Limb (tissue), 2 donors: ENCODE results near the gene THADA.
A peak's percentile ranks its signal among the peaks of the same experiment; 100 is the strongest.

Source experiments
- DNase-seq, 2 donors: peaks; one replicate each; pipeline ENCODE4 v3.0.0-alpha.2; 2016; ENCODE audit errors: extremely low spot score in 2 of 2

The THADA gene

DNA sequence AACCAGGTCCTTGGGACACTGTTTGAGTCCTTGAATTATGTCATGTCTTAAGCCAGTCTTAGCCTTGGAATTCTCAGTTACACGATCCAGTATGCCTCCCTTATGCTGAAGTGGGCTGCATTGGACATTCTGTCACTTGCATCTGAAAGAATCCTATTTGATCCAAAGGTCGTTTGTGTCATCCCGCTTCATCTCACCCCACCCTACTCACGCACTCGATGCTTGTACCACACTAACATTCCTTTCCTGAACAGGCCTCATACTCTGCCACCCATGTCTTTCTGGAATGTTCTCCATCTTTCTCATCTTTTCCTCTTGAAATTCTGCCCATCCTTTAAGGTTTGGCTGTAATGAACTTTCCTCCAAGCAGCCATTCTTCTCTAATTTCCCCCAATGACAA lies 341.5 kb downstream of the THADA start:
- no peak for DNase-seq

DNA sequence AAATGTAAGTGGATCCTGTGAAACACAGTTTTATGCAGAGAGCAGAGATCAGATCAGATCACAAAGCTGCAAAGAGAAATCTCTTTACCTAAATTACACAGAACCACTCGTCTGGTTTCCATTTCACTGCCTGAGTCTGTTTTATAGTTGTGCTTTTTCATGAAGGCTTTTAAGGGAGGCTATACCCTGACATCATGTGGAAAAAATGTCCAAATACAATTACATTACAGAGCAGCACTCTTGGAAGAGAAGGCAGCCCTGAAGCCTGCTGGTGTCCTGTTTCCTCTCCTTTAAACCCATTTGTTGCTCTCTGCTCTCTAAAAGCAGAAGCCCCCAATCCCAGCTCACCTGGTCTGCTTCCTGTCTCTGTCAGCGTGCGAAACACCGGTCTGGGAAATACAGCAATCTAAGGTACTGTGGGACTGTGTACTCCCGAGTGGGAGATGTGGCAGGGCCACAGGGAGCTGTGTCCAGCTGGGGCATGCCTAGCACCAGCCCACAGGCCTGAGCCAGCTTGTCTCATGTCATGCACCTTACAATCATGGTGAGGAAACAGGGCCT lies 344.6 kb downstream of the THADA start:
- DNase-seq, result peak; percentile 63 to 92

DNA sequence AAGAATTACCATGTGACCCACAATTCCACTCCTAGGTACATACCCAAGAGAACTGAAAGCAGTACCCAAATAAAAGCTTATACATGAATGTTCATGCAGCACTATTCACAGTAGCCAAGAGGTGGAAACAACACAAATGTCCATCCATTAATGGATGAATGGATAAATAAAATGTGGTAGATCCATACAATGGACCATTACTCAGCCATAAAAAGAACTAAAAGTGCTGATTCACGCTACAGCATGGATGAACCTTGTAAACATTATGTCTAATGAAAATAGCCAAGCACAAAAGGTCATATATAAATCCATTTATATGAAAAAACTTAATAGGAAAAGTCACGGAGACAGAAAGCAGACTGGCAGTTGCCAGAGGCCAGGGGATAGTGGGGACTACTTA lies 345.8 kb downstream of the THADA start:
- no peak for DNase-seq

DNA sequence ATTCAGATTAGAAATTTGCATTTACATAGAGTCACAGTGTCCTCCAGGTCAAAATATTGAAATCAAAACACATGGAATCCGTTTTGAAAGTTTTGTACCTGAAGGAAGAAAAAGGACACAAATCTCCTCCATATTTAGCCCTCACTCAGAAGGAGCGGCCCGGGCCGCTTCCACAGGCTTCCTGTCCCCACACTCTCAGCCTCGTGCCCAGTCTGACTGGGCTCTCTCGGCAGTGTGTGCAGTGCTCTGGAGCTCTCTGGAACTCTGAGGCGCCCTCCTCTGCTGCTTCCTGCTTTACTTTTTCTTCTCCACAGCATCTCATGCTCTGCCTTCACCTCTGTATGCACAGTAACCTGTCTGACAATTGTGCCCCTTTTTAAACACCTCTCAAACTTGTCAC lies 347.2 kb downstream of the THADA start:
- no peak for DNase-seq

DNA sequence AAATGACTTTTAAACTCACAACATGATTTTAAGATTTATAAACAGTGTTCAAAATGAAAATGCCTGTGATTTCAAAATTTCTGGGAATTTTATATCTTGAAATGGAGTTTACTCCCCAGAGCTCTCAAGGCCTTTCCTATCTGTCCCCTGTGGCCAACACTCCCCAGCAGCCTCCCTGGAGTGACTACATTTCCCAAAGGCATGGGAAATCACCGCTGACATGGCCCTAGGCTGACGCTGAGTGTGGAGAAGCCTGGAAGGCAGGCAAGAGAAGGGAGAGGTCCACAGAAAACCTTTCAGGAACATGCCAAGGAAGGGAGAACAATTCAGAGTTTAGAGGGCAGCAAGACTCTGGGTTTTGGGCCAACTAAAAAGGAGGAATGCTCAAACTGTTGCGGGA lies 349.2 kb downstream of the THADA start:
- no peak for DNase-seq

DNA sequence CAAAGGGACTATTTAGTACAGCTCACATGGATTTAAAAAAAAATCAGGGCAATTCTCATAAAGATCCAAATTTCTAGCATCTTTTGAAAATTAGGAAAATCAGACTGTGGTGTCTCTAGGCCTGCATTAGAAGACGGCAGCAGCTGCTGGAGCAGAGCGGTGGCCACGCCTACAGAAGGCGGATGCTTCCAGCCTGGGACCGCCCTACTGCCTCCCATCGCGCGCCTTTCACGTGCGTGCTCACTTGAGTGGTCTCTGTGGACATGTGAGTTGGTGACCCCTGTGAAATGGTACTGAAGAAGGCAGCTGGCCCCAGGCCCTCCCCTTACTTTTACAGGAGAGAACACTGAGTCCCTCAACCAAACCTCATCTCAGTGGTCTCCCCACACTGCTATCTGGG lies 354.3 kb downstream of the THADA start:
- peak in 1 of 2 donors; percentile 38 for DNase-seq

DNA sequence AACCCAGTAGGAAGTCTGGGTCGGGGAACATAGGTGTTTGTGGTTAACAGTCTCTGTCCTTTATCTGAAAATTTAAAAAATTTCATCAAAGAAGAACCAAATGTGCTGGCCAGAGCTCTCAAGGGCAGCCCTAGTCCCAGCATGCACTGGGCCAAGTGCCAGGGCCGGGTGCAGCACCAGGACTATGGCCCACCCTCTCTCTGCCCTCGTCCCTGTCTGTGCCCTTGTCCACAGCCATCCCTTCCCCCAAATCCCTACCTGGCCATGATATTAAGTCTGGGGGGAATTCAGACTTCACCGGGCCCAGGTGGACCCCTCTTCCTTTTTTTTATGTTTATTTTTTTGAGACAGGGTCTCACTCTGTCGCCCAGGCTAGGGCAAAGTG lies 355.1 kb downstream of the THADA start:
- DNase-seq, result no peak

DNA sequence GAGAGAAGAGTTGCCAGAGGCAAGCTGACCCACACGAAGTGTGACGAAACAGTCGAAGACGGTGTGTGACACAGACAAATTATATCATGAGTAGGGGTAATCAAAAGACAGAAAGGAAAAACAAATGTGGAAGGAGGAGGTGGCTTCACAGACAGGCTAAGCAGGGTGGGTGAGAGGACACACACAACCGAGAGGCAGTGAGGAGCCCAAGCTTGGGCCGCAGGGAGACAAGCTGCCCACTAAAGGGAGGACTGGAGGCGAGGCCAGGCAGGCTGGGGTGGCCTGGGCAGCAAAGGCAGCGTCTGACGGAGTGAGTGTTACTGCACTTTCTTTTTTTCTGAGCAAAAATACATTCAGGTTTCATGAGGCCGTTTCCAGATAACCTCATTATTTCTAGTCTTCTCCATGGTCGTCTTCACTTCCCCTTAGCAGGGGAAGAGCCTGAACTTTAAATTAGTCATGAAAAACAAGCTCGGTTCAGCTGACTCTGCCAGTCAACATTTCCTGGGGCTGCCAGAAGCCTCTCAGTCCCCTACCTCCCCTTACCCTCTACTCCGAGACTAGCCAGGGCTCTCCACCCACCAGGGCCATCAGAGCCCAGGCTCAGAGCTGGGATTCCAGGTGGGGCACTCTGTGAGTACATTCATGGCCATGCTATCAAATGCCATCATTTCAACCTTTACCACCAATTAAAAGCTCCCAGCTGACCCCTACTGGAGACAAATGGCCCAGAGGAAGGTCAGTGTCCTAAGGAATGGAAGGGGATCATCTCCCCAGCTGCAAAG lies 355.7 kb downstream of the THADA start:
- peak in 1 of 2 donors; percentile 6 for DNase-seq

DNA sequence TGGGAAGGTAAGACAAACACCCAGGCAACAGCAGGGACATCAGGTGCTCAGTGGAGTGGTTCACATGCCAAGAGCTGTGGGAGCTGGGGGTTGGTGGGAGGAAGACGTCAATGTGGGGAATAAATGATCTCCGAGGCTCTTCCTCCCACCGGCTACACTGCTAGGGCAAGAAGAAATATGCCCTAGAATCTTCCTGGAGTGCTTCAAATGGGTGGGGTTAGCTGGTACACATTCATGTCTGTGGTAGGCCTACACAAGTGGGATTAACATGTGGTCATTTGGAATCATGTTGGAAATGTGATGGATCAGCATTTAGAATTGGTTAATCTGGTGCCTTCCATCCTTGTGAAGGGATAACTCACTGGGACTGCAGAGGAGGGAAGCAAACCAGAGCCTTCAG lies 357.0 kb downstream of the THADA start:
- no peak for DNase-seq

DNA sequence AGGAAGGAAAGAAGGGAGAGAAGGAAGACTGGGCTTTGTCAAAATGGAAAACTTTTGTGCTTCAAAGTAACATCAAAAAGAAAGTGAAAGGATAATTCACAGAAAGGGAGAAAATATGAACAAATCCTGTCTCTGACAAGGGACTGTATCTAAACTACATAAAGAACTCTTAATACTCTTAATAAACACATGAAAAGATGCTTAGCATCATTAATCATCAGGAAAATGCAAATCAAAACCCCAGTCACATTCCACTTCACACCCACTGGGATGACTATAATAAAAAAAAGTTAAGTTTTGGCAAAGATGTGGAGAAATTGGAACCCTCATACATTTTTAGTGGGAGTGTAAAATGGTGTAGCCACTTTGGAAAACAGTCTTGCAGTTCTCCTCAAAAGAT lies 357.7 kb downstream of the THADA start:
- DNase-seq, result no peak

DNA sequence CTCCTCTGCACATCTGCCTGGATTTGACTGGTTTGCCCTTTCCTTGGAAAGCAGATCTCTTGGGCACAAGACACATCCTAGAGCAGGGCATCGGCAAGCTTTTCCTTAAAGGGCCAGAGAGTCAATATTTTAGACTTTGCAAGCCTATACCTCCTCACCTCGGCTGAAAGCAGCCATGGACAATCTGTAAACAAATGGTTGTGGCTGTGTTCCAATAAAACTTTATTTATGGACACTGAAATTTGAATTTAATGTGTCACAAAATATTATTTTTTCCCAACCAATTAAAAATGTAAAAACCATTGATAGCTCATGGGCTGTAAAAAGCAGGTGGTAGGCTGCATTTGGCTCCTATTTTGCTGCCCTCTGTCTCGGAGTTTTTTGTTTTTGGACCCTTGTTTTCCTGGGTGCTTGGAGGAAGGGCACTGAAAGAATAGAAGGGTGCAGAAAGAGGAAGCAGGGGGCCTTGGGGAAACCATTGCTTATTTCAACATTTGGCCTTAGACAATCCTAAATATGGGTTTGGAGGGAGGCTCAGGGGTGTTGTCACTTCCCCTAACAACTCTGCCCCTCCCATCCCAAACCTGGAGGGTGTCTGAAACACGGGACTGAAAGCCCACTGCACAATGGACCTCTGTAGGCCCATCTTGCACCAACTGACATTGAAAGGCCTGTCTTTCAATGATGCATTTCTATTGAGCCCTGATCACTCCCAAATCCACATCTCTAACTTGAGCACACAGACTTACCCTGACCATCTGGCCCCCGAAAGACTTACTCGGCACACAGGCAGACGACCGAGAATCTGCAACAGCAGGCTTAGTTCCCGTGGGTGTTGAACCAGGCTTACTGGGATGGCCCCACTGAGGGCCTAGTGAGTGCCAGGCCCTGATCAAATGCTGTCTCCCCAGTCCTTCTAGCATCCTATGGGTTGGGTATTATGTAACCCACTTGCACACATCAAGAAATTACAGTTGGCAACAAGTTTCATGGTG lies 362.3 kb downstream of the THADA start:
- DNase-seq, result no peak

DNA sequence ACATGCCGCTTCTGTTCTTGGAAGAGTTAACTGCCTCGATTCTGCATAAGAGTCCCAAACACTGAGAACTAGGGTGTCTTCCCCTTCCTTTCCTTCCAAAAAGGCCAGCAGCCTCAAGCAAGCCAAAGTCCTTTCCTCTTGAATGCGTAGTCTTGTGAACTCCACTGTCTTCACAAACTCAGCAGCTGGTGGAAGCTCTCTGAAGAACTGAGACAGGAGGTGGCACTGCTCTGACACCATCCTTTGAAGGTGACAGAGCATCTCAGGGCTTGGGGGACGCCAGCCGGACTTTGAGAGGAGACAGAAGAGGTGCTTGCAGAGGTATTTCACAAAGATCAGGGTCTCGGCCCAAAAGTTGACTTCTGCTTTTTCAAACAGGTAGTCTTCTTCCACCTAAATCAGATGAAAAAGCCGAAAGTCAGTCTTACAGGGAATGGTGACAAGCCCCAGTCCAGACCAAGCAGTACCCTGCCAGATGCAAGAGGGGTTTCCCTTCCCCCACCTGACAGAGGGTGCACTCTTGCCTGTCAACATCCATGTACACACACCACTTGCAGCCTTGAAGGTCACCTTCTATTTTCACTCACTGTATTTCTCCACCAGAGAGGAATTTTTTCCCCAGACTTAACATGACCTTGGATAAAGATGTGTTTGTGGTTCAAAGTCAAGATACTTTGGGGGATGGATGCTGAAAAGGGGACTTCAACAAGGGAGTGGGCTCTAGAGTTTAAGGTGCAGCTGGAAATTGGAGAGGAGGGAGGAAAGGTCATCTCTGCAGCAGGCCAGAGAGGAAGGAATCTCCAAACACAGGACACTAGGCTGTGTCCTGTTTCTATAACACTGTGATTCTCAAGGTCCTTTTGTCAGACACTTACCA lies 364.6 kb downstream of the THADA start:
- no peak for DNase-seq

DNA sequence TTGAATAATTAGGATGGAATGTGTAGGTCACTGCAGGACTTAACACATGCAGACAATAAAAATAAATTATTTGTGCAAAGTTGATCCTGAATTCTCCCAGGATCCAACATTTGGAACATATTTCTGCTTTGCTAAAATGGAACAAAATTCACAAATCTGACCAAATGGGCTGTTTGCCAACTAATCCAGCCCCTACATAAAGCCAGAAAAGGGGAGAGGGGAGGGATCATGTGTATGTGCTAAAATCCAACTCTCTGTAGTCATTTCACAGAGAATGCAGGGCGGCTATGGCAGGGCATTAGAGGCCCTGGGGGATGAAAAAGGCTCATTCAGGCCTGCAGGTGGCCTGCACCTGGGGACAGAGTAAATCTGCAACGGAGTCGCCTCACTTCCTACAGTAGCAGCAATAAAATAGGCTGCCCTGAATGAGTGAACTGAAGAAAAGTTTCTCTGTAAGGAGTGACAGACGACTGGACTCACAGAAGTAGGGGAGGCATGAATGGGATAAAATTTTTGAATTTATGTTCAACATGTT lies 365.4 kb downstream of the THADA start:
- no peak for DNase-seq

DNA sequence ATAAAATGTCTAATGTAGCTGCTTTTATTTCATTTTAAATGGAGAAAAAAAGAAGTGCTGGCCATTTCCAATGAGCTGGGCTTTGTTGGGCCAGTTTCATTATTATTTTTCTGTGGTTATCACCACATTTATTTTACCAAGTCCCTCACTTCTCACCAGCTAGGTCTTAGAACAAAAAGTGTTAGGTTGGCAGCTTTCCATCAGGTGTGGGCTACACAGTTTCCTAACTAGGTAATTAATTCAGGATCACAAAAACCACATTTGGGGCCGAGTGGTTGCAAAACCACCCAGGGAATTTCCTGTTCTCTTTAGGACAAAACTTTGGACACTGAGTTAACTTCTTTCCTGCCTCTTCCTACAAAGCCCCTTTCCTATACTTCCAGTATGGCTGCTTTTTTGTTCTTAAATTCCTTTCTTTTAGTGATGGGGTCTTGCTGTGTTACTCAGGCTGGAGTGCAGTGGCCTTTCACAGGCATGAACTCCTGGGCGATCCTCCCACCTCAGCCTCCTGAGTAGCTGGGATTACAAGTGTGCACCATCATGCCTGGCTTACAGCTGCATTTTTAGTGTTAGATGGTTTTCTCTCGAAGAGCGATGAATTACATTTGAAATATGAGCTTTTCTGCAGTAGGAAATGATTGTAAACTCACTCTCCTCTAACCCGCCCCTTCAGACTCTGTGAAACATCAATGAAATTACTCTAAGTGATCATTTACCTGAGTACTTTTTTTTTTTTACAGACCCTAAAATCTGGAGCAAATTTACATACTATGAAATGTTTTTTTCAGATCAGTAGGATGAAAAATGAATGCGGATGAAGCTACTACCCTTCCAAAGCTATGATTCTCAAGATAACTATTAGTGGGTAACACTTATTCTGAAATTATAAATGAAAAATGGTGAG lies 366.8 kb downstream of the THADA start:
- DNase-seq, result no peak

DNA sequence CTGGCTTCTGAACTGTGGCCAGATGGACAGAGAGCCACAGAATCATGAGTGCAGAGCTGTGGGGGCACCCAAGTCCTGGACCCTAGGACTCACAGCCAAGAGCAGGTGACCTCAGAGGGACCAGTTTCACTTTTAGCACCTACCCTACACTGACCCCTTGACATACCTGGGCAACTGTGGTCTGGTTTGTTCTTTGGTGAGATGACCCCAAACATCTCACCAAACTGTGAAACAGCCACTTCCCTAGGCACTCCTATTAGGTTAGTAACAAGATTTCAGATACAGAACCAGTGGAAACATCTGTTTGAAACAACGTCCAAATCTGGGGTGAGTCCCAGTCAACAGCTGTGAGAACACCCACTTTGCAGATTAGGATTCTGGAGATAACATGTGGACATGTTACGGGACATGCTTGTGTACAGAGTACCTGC lies 367.5 kb downstream of the THADA start:
- DNase-seq, result no peak

DNA sequence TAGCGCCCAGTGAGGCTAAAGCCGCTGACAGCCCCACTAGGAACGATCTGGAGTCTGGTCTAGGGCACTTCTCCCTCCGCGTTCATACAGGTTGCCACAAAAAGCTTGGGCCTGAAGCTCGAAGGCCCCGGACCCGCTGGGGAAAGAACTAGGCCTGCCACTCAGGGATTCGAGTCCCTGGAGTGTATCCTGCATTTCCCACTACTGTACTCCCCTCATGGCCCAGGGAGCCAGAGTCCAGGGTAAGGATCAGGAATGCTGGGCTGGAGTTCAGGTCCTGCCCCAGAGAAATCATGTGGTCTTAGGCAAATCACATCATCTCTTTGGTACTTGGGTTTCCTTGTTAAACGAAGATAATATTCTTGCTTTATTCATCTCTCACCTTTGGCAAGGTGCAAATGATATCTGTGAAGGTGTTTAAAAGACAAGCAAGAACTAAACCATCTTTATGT lies 368.0 kb downstream of the THADA start:
- DNase-seq, result no peak

DNA sequence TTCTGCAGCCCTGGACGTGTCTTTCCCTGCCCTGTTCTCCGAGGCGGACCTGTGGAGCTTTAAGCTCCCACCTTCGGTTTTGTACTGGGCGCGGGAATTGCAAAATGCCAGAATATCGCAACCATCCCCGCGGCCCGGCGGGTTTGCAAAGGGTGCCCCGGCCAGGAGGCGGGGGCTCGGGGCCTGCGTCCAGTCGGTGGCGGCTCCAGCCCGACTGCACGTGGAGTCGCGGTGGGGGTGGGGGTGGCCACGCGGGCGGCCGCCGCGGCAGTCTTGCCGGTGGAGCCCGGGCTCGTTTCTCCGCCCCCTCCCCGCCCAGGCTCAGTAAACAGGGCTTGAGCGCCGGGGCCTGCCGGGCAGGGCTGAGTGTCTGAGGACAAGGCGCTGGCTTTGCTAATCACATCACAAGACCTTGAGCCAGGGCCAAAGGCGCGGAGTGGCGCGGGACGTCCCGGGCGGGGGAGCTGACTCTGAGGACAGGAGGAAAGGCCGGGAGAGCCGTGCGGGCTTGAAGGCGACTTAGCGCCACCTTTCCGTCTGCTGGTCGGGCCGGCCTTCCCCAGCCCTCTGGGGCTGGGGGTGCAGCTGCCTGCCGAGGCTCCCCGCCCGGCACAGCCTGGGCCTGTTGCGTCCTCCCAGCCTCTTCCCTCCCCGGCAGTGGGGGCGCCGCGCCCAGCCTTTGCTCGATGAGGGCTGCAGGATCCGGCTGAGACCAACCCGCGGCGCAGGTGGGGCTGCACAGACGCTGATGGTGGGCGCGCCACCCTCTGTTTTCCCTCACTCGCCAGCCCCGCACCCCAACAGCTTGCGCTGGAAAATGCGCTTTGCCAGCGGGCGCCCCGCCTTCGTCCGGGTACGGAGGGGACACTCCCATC lies 368.6 kb downstream of the THADA start:
- peak; percentile 73 to 88 for DNase-seq

DNA sequence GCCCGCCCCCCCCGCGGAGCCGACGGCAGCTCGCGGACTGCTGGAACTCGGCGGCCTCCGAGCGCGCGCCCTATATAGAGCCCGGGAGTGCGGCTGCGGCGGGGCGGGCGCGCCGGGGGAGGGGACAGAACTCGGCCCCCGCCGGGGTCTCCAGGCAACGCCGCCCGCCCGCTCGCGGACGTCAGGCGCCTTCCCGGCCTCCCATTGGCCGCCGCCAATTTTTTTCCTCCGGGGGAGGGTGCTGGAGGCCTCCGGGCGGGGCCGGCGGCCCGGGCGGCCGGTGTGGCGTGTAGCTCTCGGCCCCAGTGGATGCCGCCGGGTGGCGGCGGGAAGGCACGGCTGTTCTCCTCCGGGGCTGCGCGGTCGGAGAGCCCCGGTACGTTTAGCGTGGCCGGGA lies 369.3 kb downstream of the THADA start, which contains the start of gene ZFP36L2:
ZFP36L2 (minus strand) TSS at position 49 of the 397 bp plus-strand sequence. CDS start 291 bp downstream, outside the sequence.
- peak; percentile 95 to 97 for DNase-seq
